MM.1S (cell line): ENCODE results near the gene NXT1.

Experiments used
- DNase-seq: peaks from one replicate; pipeline ENCODE4 v3.0.0-alpha.2; 2015
- H2AFZ ChIP-seq: fragments of 300-600 bp; sonication (generic); 2 replicates; pipeline ENCODE4 v1.6.0; 2016; ENCODE audit warnings: antibody characterized with exemption, low read length
- H3F3A ChIP-seq: fragments of 300-600 bp; sonication (generic); 2 replicates; pipeline ENCODE4 v1.6.1; 2016; ENCODE audit warnings: mild to moderate bottlenecking, antibody characterized with exemption, low read length, moderate library complexity, mixed read lengths; ENCODE audit not compliant: insufficient read depth
- H3K27ac ChIP-seq: fragments of 300-600 bp; sonication (generic); 2 replicates; pipeline ENCODE4 v1.5.1; 2016; ENCODE audit warnings: mild to moderate bottlenecking, low read length
- H3K27me3 ChIP-seq: fragments of 300-600 bp; sonication (generic); replicated peaks from 2 replicates; pipeline ENCODE4 v1.6.0; 2016; ENCODE audit warnings: low read length; ENCODE audit not compliant: insufficient read depth
- H3K36me3 ChIP-seq: fragments of 300-600 bp; sonication (generic); replicated peaks from 2 replicates; pipeline ENCODE4 v1.6.1; 2016; ENCODE audit warnings: mild to moderate bottlenecking, low read length, mixed read lengths; ENCODE audit not compliant: insufficient read depth
- H3K4me1 ChIP-seq: fragments of 300-600 bp; sonication (generic); 2 replicates; pipeline ENCODE4 v1.6.1; 2016; ENCODE audit warnings: low read length, mixed read lengths
- H3K4me2 ChIP-seq: fragments of 300-600 bp; sonication (generic); 2 replicates; pipeline ENCODE4 v1.6.0; 2016; ENCODE audit warnings: low read depth, low read length
- H3K4me3 ChIP-seq: fragments of 300-600 bp; sonication (generic); 2 replicates; pipeline ENCODE4 v1.5.1; 2016; ENCODE audit warnings: low read length, mixed read lengths
- H3K79me2 ChIP-seq: fragments of 300-600 bp; sonication (generic); 2 replicates; pipeline ENCODE4 v1.6.1; 2016; ENCODE audit warnings: mixed run types, low read length, mixed read lengths
- H3K9ac ChIP-seq: fragments of 300-600 bp; sonication (generic); 2 replicates; pipeline ENCODE4 v1.6.1; 2016; ENCODE audit warnings: low read length, mixed read lengths
- H3K9me2 ChIP-seq: fragments of 300-600 bp; sonication (generic); replicated peaks from 2 replicates; pipeline ENCODE4 v1.6.1; 2016; ENCODE audit warnings: mild to moderate bottlenecking, low read length, mixed read lengths; ENCODE audit not compliant: insufficient read depth
- H3K9me3 ChIP-seq: fragments of 300-600 bp; sonication (generic); replicated peaks from 2 replicates; pipeline ENCODE4 v1.6.1; 2016; ENCODE audit warnings: mild to moderate bottlenecking, low read length, mixed read lengths; ENCODE audit not compliant: insufficient read depth
- H4K20me1 ChIP-seq: fragments of 300-600 bp; sonication (generic); 2 replicates; pipeline ENCODE4 v1.6.1; 2016; ENCODE audit warnings: mild to moderate bottlenecking, low read length, moderate library complexity, mixed read lengths; ENCODE audit not compliant: insufficient read depth
- CTCF ChIP-seq: fragments of 300-600 bp; sonication (generic); IDR thresholded peaks from 2 replicates; pipeline ENCODE4 v1.5.1; 2016; ENCODE audit warnings: antibody characterized with exemption, low read length, mixed read lengths
- EZH2 ChIP-seq: fragments of 300-600 bp; sonication (generic); optimal IDR thresholded peaks from 2 replicates; pipeline ENCODE3; 2017; ENCODE audit warnings: low read depth, mild to moderate bottlenecking, antibody characterized with exemption, low read length, mixed read lengths
- EZH2phosphoT487 ChIP-seq: fragments of 300-600 bp; sonication (generic); IDR thresholded peaks from 2 replicates; pipeline ENCODE4 v1.6.1; 2018; ENCODE audit warnings: antibody characterized with exemption, low read length

NXT1 gene

GRCh38 chr20:23350904-23351838 is 580 bp downstream of the NXT1 start:
- DNase-seq = peak; percentile 48
- no peaks in the 10 kb centered on the region for H4K20me1 ChIP-seq
- H3K9ac ChIP-seq = peak overlapping the region; percentile 98
- peaks cover 24% of the 10 kb centered on the region for H3K4me1 ChIP-seq
- peak overlapping the region; percentile 74 for H2AFZ ChIP-seq
- H3K79me2 ChIP-seq = peaks cover 61% of the 10 kb centered on the region
- no peaks in the 10 kb centered on the region for H3K27me3 ChIP-seq
- peak overlapping the region; percentile 94 for H3K27ac ChIP-seq
- peak overlapping the region; percentile 98 for H3K4me3 ChIP-seq
- peak overlapping the region; percentile 79 for H3K4me2 ChIP-seq
- TF ChIP-seq EZH2phosphoT487 = no peak
- no peak for TF ChIP-seq CTCF
- no peak for TF ChIP-seq EZH2
- no peaks in the 10 kb centered on the region for H3K9me3 ChIP-seq
- peaks cover 30% of the 10 kb centered on the region for H3F3A ChIP-seq
- H3K36me3 ChIP-seq = peaks cover 3% of the 10 kb centered on the region; the same call in 1 of the 2 replicates
- no peaks in the 10 kb centered on the region for H3K9me2 ChIP-seq

- Histone ChIP-seq H3K9ac (no peak overlapping the region), H2AFZ (no peak overlapping the region), H3K4me2 (peak overlapping the region; percentile 76; the same call in 1 of the 2 replicates), H3K9me2 (no peaks in the 10 kb centered on the region), H3F3A (peaks cover 36% of the 10 kb centered on the region), H3K4me3 (no peak overlapping the region), H3K4me1 (peaks cover 31% of the 10 kb centered on the region), H3K36me3 (peaks cover 3% of the 10 kb centered on the region; the same call in 1 of the 2 replicates), H4K20me1 (no peaks in the 10 kb centered on the region), H3K27me3 (no peaks in the 10 kb centered on the region), H3K27ac (peak overlapping the region; percentile 95; the same call in 1 of the 2 replicates), H3K9me3 (no peaks in the 10 kb centered on the region), H3K79me2 (peaks cover 51% of the 10 kb centered on the region)
- TF ChIP-seq EZH2 = no peak
- TF ChIP-seq EZH2phosphoT487 = no peak
- TF ChIP-seq CTCF = no peak
- DNase-seq = no peak
Measured at GRCh38 chr20:23356203-23356602, 5.6 kb downstream of the NXT1 start.

GRCh38 chr20:23357767-23358562 is 7.4 kb downstream of the NXT1 start:
- Histone ChIP-seq H4K20me1 (no peaks in the 10 kb centered on the region), H3K79me2 (peaks cover 41% of the 10 kb centered on the region), H3K4me2 (peak overlapping the region; percentile 76), H3K9me2 (no peaks in the 10 kb centered on the region), H3K4me3 (peak overlapping the region; percentile 75), H3K36me3 (peaks cover 3% of the 10 kb centered on the region; the same call in 1 of the 2 replicates), H2AFZ (peak overlapping the region; percentile 65), H3K27me3 (no peaks in the 10 kb centered on the region), H3F3A (peaks cover 38% of the 10 kb centered on the region), H3K4me1 (peaks cover 22% of the 10 kb centered on the region), H3K9me3 (no peaks in the 10 kb centered on the region), H3K9ac (peak overlapping the region; percentile 87), H3K27ac (peak overlapping the region; percentile 95)
- TF ChIP-seq EZH2phosphoT487 (no peak), EZH2 (no peak), CTCF (no peak)
- peak; percentile 99 for DNase-seq
